LHCN-M2 (cell line): ENCODE results near the gene TMF1. TPM values are rescaled to one million over a fixed set of nuclear protein-coding genes. Genes with fewer than 3 reads are reported as not detected.

Source experiments
- DNase-seq: peaks from one replicate; pipeline ENCODE4 v3.0.0-alpha.2; 2012; ENCODE audit warnings: low read depth
- total RNA-seq: library from RNA; depleted of rRNA; stranded (reverse); fragments of >200 nt; gene quantifications from 2 replicates; pipeline ENCODE4 v1.2.3, GENCODE V29; 2014; rRNA removed

Gene TMF1
- total RNA-seq, 1 experiment from 2014 or later = 28.7 TPM

- DNase-seq = no peak
These were observed 74.5 kb downstream of the TMF1 start for GRCh38 chr3:68977486-68978167.

GRCh38 chr3:68974711-68975110 is 77.4 kb downstream of the TMF1 start:
- DNase-seq = no peak

- DNase-seq = no peak
These were observed 78.5 kb downstream of the TMF1 start for GRCh38 chr3:68973639-68974038.

- peak; percentile 51 for DNase-seq
These were observed 79.7 kb downstream of the TMF1 start for GRCh38 chr3:68972358-68972979.

Other genes starting within 250 kb of the TMF1 start
- gene TAFA4, start 119.8 kb downstream of the TMF1 start, total RNA-seq = not detected in 2 replicates
- 51.0 and 58.0 TPM in 2 replicates for gene EOGT, start 38.6 kb downstream of the TMF1 start, total RNA-seq
- gene UBA3, start 28.0 kb upstream of the TMF1 start, total RNA-seq = 72.5 and 79.7 TPM in 2 replicates
- gene ARL6IP5, start 32.6 kb upstream of the TMF1 start, total RNA-seq = 94.3 and 119 TPM in 2 replicates
- 0.90 and 4.6 TPM in 2 replicates for gene LMOD3, start 70.3 kb upstream of the TMF1 start, total RNA-seq